ENCODE data around the gene OSBPL6. TPM values are rescaled to one million over a fixed set of nuclear protein-coding genes. Genes with fewer than 3 reads are reported as not detected.

OSBPL6 gene
- total and polyA plus RNA-seq, 10 of the 15 experiments (the other 5 are each of a cell fraction or from before 2014, with no cell fraction given), result 0.01 to 0.08 (median 0.03) TPM; not detected in 5

GRCh38 chr2:178401994-178402437 lies 207.7 kb downstream of the OSBPL6 start:
- H3K9me3 ChIP-seq (replicated peaks; ENCODE audit: control insufficient read depth, insufficient read depth, low read length), result no peaks in the 10 kb centered on the region
- no TSS peak for BruUV-seq (replicated peaks)
- no peak for ATAC-seq
- peak overlapping the region; percentile 5; the same call in 1 of the 2 replicates for H2AFZ ChIP-seq (ENCODE audit: control insufficient read depth, low read depth, low read length)
- no peak overlapping the region for H3K27ac ChIP-seq (ENCODE audit: control insufficient read depth, insufficient read depth)
- in situ Hi-C loops (cut with MboI), result no loop called here
- H3K4me2 ChIP-seq (ENCODE audit: control insufficient read depth, insufficient read depth), result no peak overlapping the region
- H3K27me3 ChIP-seq (replicated peaks in 1 of 2; ENCODE audit: control insufficient read depth in 2 of 2, insufficient read depth in 2 of 2, low read length in 1 of 2), result no peaks in the 10 kb centered on the region
- no peak for FAIRE-seq
- WGBS (ENCODE audit: insufficient coverage, insufficient replicate concordance, low lambda C conversion rate, missing lambda C conversion rate), result 81% methylated on average over 6 of the region's 6 CpGs
- RAD21 ChIA-PET (ENCODE audit: unreplicated experiment), result interaction anchor here (2.4 to 7.3 kb wide), 2 partner anchors 10 to 14 kb away, joined by 7 to 162 read pairs; no protein-coding TSS in a partner anchor
- no peak for DNase-seq (ENCODE audit: low read depth, low spot score)
- no peaks in the 10 kb centered on the region for H4K20me1 ChIP-seq (ENCODE audit: control insufficient read depth, insufficient read depth)
- peaks cover 24% of the 10 kb centered on the region for H3K4me1 ChIP-seq (ENCODE audit: control insufficient read depth, insufficient read depth, low read length)
- no peak overlapping the region for H3K9ac ChIP-seq (ENCODE audit: control insufficient read depth, insufficient read depth, low read length)
- intact Hi-C loops (cut with micrococcal nuclease; ENCODE audit: unreplicated experiment), result loop anchor here (5.0 kb wide), 1 partner anchor 130 kb away; no protein-coding TSS in a partner anchor
- TF ChIP-seq MTA2 (IDR thresholded peaks at IDR 0.05; ENCODE audit: low read depth) (no peak), CEBPB (IDR thresholded peaks at IDR 0.05; ENCODE audit: borderline replicate concordance in 1 of 2, low read depth in 2 of 2, low read length in 2 of 2) (no peak), GATAD2B (conservative IDR thresholded peaks at IDR 0.05; ENCODE audit: low read depth) (no peak), IRF4 (IDR thresholded peaks at IDR 0.05; ENCODE audit: low read depth, low read length) (no peak), WRNIP1 (IDR thresholded peaks at IDR 0.05; ENCODE audit: borderline replicate concordance, low read depth, low read length) (no peak), POLR2AphosphoS5 (IDR thresholded peaks at IDR 0.05; ENCODE audit: low read length) (no peak), KLF5 (IDR thresholded peaks at IDR 0.05; ENCODE audit: partially characterized antibody) (no peak), PAX5 (IDR thresholded peaks at IDR 0.05; ENCODE audit: borderline replicate concordance, low read depth, low read length) (no peak), TCF12 (IDR thresholded peaks at IDR 0.05; ENCODE audit: low read depth, low read length) (no peak), NFYA (IDR thresholded peaks at IDR 0.05; ENCODE audit: borderline replicate concordance, low read depth, low read length) (no peak), IKZF1 (conservative IDR thresholded peaks at IDR 0.05) (no peak)
- TF ChIP-seq, protein P1, sequence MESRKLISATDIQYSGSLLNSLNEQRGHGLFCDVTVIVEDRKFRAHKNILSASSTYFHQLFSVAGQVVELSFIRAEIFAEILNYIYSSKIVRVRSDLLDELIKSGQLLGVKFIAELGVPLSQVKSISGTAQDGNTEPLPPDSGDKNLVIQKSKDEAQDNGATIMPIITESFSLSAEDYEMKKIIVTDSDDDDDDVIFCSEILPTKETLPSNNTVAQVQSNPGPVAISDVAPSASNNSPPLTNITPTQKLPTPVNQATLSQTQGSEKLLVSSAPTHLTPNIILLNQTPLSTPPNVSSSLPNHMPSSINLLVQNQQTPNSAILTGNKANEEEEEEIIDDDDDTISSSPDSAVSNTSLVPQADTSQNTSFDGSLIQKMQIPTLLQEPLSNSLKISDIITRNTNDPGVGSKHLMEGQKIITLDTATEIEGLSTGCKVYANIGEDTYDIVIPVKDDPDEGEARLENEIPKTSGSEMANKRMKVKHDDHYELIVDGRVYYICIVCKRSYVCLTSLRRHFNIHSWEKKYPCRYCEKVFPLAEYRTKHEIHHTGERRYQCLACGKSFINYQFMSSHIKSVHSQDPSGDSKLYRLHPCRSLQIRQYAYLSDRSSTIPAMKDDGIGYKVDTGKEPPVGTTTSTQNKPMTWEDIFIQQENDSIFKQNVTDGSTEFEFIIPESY (IDR thresholded peaks at IDR 0.05), result no peak
- TF ChIP-seq, protein P2, sequence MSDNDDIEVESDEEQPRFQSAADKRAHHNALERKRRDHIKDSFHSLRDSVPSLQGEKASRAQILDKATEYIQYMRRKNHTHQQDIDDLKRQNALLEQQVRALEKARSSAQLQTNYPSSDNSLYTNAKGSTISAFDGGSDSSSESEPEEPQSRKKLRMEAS (IDR thresholded peaks at IDR 0.05; ENCODE audit: low read depth, low read length), result no peak
- TF ChIP-seq, protein P3, sequence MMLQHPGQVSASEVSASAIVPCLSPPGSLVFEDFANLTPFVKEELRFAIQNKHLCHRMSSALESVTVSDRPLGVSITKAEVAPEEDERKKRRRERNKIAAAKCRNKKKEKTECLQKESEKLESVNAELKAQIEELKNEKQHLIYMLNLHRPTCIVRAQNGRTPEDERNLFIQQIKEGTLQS (IDR thresholded peaks at IDR 0.05; ENCODE audit: borderline replicate concordance, extremely low read depth, low read depth, low read length), result no peak
- CTCF ChIA-PET, result interaction anchor here (1.1 to 19.4 kb wide), 2 partner anchors 15 to 48 kb away, joined by 4 to 702 read pairs; no protein-coding TSS in a partner anchor
- H3K36me3 ChIP-seq (ENCODE audit: control insufficient read depth in 2 of 2, insufficient read depth in 2 of 2, low read length in 1 of 2), result no peaks in the 10 kb centered on the region
- no peak overlapping the region for H3K4me3 ChIP-seq
- POLR2A ChIA-PET, result interaction anchor here (0.6 to 5.9 kb wide), 2 partner anchors 13 to 362 kb away, joined by 5 to 64 read pairs; no protein-coding TSS in a partner anchor
- no peaks in the 10 kb centered on the region for H3K79me2 ChIP-seq (ENCODE audit: control insufficient read depth, insufficient read depth, low read length)
- SMC1A ChIA-PET (ENCODE audit: uncharacterized antibody, unreplicated experiment), result interaction anchor here (0.6 to 18.1 kb wide), 3 partner anchors 15 to 126 kb away, joined by 4 to 454 read pairs (median 5); no protein-coding TSS in a partner anchor
